Endothelial cell (in vitro differentiated cells): ENCODE results near the gene FBXO31. TPM values are rescaled to one million over a fixed set of nuclear protein-coding genes. Genes with fewer than 3 reads are reported as not detected.

Source experiments
- DNase-seq: peaks from one replicate; pipeline ENCODE4 v3.0.0; 2021; ENCODE audit warnings: low spot score
- H3K27ac Mint-ChIP-seq: one replicate; pipeline ENCODE4 v1.8.0; 2021; ENCODE audit warnings: mixed read lengths, inconsistent platforms; ENCODE audit not compliant: unreplicated experiment
- H3K27me3 Mint-ChIP-seq: one replicate; pipeline ENCODE4 v1.8.0; 2021; ENCODE audit warnings: mild to moderate bottlenecking, moderate library complexity, mixed read lengths, inconsistent platforms; ENCODE audit not compliant: unreplicated experiment
- H3K36me3 Mint-ChIP-seq: one replicate; pipeline ENCODE4 v1.8.0; 2021; ENCODE audit warnings: mild to moderate bottlenecking, low read depth, mixed read lengths, inconsistent platforms; ENCODE audit not compliant: unreplicated experiment
- H3K4me1 Mint-ChIP-seq: one replicate; pipeline ENCODE4 v1.8.0; 2021; ENCODE audit warnings: mild to moderate bottlenecking, mixed read lengths, inconsistent platforms; ENCODE audit not compliant: unreplicated experiment
- H3K4me3 Mint-ChIP-seq: one replicate; pipeline ENCODE4 v1.8.0; 2021; ENCODE audit warnings: mild to moderate bottlenecking, mixed read lengths, inconsistent platforms; ENCODE audit not compliant: unreplicated experiment
- H3K9me3 Mint-ChIP-seq: one replicate; pipeline ENCODE4 v1.8.0; 2021; ENCODE audit warnings: mixed read lengths, inconsistent platforms; ENCODE audit not compliant: unreplicated experiment
- total RNA-seq: library from RNA; stranded (reverse); fragmentation: NEBNext Ultra II Directional; extraction: Animal tissue kit (Norgen Biotek cat#: 25700); gene quantifications from one replicate; pipeline ENCODE4 v1.2.1, GENCODE V29; 2021; ENCODE audit not compliant: unreplicated experiment
- TF ChIP-seq, protein P1 (sequence below): fragments of 200-600 bp; sonication (generic); IDR thresholded peaks from one replicate; pipeline ENCODE4 v1.5.0; 2021; ENCODE audit warnings: antibody characterized with exemption; ENCODE audit not compliant: unreplicated experiment

FBXO31 gene
- total RNA-seq, 1 donor from 2014 or later = 13.5 TPM

DNA sequence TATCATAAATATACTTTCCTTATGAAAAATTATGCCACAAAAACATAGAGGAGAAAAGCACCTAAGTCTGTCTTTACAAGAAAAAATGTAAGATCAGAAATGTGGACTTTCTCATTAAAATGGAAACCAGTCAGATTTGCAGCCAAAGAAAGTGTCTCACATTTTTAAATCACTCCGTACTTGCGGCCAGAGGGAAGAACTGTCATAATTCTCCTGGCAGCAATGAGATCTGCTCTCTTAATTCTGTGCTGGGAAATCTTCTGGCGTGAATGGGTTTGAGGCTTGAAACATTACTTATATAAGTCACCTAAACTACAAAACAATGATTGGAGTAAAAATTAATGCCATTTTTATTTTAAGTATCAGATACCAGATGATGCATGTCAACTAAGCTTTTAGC is 77.1 kb downstream of the FBXO31 start:
- Mint-ChIP-seq H3K36me3 (no peaks in the 10 kb centered on the region), H3K9me3 (no peaks in the 10 kb centered on the region), H3K27me3 (peaks cover 3% of the 10 kb centered on the region), H3K27ac (no peak overlapping the region), H3K4me1 (peaks cover 10% of the 10 kb centered on the region), H3K4me3 (no peak overlapping the region)
- TF ChIP-seq, protein P1, sequence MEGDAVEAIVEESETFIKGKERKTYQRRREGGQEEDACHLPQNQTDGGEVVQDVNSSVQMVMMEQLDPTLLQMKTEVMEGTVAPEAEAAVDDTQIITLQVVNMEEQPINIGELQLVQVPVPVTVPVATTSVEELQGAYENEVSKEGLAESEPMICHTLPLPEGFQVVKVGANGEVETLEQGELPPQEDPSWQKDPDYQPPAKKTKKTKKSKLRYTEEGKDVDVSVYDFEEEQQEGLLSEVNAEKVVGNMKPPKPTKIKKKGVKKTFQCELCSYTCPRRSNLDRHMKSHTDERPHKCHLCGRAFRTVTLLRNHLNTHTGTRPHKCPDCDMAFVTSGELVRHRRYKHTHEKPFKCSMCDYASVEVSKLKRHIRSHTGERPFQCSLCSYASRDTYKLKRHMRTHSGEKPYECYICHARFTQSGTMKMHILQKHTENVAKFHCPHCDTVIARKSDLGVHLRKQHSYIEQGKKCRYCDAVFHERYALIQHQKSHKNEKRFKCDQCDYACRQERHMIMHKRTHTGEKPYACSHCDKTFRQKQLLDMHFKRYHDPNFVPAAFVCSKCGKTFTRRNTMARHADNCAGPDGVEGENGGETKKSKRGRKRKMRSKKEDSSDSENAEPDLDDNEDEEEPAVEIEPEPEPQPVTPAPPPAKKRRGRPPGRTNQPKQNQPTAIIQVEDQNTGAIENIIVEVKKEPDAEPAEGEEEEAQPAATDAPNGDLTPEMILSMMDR = no peak
- no peak for DNase-seq

DNA sequence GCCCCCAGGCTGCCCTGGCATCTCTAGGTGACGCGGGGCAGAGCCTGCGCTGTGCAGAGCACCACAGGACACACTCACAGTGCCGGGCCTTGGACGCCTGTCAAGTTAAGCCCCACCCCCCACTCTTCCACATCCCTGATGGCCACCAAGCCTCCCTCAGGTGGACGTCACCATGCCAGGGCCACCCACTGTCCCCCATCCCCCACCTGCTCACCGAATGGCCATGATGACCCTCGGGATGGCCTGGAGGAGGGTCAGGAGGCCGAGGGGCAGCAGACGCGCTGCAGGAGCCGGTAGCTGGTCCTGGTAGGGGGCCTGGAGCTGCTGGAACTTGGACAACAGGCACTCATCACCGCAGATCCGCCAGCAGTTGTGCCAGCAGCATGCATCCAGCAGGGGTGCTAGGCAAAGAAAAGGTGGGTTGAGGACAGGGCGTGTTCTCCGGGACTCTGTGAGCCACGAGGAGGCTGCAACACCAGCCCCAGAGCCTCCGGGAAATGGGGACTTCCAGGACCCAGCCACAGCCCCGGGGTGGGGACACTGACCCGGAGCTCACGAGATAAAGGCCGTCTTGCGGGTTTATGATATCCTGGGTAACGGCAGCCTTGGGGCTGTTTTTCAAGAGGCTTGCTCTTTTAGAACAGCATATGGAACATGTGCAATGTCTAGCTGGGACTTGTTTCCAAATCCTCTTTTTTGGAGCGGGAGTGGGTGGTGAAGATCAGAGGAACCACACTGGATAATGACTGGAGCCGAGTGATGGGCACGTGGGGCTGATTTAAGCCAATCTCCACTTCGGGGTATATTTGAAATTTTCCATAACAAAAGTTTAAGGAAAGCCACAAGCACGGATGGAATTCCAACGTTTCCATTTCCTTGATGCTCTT is 77.8 kb downstream of the FBXO31 start:
- TF ChIP-seq, protein P1 = no peak
- DNase-seq = no peak

DNA sequence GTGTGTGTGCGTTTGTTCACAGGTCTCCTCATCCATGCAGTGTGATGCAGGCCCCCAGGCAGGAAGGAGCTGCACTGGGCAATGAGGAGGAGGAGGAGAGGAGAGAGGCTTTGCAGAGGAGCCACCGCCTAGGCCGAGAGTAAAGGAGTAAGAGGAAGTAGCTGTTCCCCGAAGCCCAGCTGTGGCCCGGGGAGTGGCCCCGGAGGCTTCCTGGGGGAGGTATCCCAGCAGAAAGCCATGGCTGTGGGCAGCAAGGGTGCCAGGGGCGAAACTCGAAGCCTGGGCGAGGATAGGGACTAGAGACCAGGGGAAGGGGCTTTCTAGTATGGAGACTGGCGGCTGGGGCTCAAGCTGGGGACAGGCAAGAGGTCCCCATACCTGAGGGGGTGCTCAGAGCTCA is 78.6 kb downstream of the FBXO31 start:
- Mint-ChIP-seq H3K9me3 (no peaks in the 10 kb centered on the region), H3K4me3 (no peak overlapping the region), H3K36me3 (no peaks in the 10 kb centered on the region), H3K4me1 (peaks cover 12% of the 10 kb centered on the region), H3K27ac (no peak overlapping the region), H3K27me3 (peaks cover 3% of the 10 kb centered on the region)
- TF ChIP-seq, protein P1 = no peak
- no peak for DNase-seq

More for the DNA sequence above, 77.8 kb downstream of the FBXO31 start:
- H3K9me3 Mint-ChIP-seq = no peaks in the 10 kb centered on the region
- H3K36me3 Mint-ChIP-seq = no peaks in the 10 kb centered on the region
- peaks cover 10% of the 10 kb centered on the region for H3K4me1 Mint-ChIP-seq
- H3K4me3 Mint-ChIP-seq = no peak overlapping the region
- peaks cover 3% of the 10 kb centered on the region for H3K27me3 Mint-ChIP-seq
- H3K27ac Mint-ChIP-seq = no peak overlapping the region

DNA sequence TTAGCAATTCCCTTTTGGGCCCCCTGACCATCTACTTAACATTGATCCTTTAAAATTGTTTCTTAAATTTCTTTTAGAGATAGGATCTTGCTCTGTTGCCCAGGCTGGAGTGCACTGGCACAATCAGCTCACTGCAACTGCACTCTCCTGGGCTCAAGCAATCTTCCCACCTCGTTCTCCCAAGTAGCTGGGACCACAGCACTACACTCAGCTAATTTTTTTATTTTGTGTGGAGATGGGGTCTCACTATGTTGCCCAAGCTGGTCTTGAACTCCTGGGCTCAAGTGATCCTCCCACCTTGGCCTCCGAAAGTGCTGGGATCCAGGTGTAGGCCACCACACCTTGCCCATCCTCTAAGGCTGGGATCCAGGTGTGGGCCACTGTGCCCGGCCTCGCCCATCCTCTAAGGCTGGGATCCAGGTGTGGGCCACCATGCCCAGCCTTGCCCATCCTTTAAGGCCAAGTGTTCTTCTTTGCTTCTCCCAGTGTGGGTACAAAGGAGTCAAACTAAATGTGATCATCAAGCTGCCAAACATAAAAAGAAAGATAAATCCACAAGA is 79.5 kb downstream of the FBXO31 start:
- peaks cover 3% of the 10 kb centered on the region for H3K27me3 Mint-ChIP-seq
- no peaks in the 10 kb centered on the region for H3K9me3 Mint-ChIP-seq
- no peak overlapping the region for H3K27ac Mint-ChIP-seq
- H3K36me3 Mint-ChIP-seq = peaks cover 6% of the 10 kb centered on the region
- no peak for DNase-seq
- peaks cover 18% of the 10 kb centered on the region for H3K4me1 Mint-ChIP-seq
- no peak overlapping the region for H3K4me3 Mint-ChIP-seq
- TF ChIP-seq, protein P1 = no peak

DNA sequence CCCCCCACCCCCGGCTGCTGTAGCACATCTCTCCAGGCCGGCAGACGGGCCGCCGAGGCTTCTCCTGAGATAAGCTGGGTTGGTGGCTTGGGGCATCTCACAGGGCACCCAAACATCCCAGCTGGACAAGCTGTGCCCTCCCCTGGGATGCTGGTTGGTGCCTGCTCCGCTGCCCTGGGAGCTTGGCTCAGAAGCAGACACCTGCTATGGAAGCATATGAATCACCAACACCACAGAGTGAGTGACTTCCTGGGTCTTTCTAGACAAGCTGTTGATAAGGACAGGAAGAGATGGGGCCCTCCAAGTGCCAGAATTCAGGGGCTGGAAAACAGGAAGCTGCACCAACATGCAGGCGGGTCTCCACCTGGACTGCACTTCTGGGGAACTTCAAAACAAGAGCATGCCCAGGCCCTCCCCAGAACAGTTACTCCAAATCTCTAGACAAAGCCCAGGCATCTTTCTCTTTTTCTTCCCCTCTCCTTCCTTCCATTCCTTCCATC is 80.1 kb downstream of the FBXO31 start:
- H3K27me3 Mint-ChIP-seq = peaks cover 3% of the 10 kb centered on the region
- H3K4me3 Mint-ChIP-seq = no peak overlapping the region
- peaks cover 22% of the 10 kb centered on the region for H3K4me1 Mint-ChIP-seq
- TF ChIP-seq, protein P1 = no peak
- H3K9me3 Mint-ChIP-seq = no peaks in the 10 kb centered on the region
- H3K36me3 Mint-ChIP-seq = peaks cover 6% of the 10 kb centered on the region
- H3K27ac Mint-ChIP-seq = no peak overlapping the region
- DNase-seq = no peak
